ENCODE results near the gene WNT5A.

DNA sequence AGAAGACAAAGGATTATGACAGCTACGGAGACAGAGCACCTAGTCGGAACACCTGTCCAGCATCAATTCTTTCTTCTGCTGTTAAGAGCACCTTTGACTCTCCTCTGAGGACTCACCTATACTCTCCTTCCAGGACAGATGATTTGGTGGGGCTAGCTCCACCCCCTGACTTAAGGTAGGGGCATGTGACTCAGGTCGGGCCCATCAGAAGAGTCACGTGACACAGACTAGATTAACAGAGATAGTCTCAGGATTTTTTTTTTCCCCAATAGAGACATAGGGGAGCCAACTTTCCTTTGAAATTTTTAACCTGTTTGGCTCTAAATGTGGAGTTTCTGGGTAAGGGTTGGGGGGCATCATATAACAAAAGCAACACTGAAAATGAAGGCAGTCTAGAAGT lies 11.4 kb upstream of the WNT5A start:
- TF ChIP-seq POLR2AphosphoS5 (IDR thresholded peaks at IDR 0.05) (no peak), POLR2A (IDR thresholded peaks at IDR 0.05; ENCODE audit: low read depth) (no peak)
- TF ChIP-seq, protein P1, sequence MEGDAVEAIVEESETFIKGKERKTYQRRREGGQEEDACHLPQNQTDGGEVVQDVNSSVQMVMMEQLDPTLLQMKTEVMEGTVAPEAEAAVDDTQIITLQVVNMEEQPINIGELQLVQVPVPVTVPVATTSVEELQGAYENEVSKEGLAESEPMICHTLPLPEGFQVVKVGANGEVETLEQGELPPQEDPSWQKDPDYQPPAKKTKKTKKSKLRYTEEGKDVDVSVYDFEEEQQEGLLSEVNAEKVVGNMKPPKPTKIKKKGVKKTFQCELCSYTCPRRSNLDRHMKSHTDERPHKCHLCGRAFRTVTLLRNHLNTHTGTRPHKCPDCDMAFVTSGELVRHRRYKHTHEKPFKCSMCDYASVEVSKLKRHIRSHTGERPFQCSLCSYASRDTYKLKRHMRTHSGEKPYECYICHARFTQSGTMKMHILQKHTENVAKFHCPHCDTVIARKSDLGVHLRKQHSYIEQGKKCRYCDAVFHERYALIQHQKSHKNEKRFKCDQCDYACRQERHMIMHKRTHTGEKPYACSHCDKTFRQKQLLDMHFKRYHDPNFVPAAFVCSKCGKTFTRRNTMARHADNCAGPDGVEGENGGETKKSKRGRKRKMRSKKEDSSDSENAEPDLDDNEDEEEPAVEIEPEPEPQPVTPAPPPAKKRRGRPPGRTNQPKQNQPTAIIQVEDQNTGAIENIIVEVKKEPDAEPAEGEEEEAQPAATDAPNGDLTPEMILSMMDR (IDR thresholded peaks at IDR 0.05), result no peak

Data from esophagus muscularis mucosa (tissue), 3 donors.